ENCODE data around the gene SETDB1. TPM values are rescaled to one million over a fixed set of nuclear protein-coding genes. Genes with fewer than 3 reads are reported as not detected.

Gene SETDB1
- total RNA-seq, 4 donors from 2014 or later = 21.8 to 63.2 (median 54.4) TPM

DNA sequence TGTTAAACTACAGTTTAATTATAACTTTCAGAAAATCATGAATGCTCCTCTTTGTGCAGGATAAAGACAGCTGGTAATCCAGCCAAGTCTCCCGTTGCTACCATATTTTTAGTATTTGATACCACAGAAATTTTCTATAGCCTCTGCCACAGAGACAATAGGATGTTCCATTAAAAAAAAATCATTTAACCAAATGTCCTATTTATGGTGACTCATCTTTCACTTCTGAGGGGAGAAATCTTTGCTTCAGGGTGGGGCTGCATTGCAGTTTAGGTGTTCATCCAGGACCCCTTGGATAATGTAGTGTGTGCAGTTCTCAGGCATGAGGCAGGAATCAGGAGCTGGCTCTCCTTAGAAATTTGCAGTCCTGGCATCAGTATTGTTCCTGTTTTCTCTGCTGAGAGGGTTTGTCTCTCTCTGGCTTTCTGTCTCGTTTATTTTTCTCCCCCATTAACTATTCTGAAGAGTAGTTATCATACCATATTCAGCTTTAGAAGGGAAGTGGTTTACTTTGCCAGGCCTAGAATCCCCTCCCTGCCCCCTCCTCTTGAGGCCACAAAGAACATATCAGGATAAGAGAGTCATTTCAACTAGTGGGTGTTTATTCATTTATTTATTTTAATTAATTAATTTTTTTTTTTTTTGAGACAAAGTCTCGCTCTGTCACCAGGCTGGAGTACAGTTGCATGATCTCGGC, 85.1 kb downstream of the SETDB1 start:
- intact Hi-C loops (cut with DNase I; ENCODE audit: low total_unique reads) = no loop called here
- TF ChIP-seq, protein P1, sequence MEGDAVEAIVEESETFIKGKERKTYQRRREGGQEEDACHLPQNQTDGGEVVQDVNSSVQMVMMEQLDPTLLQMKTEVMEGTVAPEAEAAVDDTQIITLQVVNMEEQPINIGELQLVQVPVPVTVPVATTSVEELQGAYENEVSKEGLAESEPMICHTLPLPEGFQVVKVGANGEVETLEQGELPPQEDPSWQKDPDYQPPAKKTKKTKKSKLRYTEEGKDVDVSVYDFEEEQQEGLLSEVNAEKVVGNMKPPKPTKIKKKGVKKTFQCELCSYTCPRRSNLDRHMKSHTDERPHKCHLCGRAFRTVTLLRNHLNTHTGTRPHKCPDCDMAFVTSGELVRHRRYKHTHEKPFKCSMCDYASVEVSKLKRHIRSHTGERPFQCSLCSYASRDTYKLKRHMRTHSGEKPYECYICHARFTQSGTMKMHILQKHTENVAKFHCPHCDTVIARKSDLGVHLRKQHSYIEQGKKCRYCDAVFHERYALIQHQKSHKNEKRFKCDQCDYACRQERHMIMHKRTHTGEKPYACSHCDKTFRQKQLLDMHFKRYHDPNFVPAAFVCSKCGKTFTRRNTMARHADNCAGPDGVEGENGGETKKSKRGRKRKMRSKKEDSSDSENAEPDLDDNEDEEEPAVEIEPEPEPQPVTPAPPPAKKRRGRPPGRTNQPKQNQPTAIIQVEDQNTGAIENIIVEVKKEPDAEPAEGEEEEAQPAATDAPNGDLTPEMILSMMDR (IDR thresholded peaks at IDR 0.05) = no peak
- TF ChIP-seq POLR2A (IDR thresholded peaks at IDR 0.05) = no peak
- Histone ChIP-seq H3K4me1 (no peaks in the 10 kb centered on the region), H3K36me3 (no peaks in the 10 kb centered on the region), H3K4me3 (no peak overlapping the region), H3K27ac (no peak overlapping the region), H3K9me3 (no peaks in the 10 kb centered on the region), H3K27me3 (no peaks in the 10 kb centered on the region)
- no peak for DNase-seq

DNA sequence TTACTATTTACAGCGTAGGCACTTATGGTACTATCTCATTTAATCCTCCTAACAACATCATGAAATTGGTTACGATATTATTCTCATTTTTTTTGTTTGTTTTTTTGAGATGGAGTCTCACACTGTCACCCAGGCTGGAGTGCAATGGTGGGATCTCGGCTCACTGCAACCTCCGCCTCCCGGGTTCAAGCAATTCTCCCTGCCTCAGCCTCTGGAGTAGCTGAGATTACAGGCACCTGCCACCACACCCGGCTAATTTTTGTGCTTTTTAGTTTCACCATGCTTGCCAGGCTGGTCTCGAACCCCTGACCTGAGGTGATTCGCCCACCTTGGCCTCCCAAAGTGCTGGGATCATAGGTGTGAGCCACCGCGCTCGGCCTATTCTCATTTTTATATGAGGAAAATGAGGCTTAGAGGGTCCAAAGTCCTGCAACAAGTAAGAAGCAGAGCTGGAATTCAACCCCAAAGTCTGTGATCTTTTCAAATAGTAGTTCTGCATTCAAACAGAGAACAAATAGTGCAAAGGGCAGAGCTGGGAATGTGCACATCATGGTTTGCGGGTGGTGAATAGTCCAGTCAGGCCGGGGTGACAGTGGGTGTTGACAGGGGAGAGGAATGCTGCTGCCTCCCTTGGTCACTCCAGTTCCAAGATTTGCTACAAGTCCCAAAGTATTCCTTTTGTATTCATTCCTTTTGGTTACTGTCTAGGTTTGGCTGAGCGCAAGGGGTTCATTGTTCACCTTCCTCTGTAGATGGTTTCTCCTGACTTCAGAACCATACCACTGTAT, 86.7 kb downstream of the SETDB1 start:
- H3K4me1 ChIP-seq = no peaks in the 10 kb centered on the region
- intact Hi-C loops (cut with DNase I; ENCODE audit: low total_unique reads) = no loop called here
- no peak overlapping the region for H3K4me3 ChIP-seq
- H3K9me3 ChIP-seq = no peaks in the 10 kb centered on the region
- no peaks in the 10 kb centered on the region for H3K36me3 ChIP-seq
- TF ChIP-seq, protein P1 (IDR thresholded peaks at IDR 0.05) = no peak
- no peak for TF ChIP-seq POLR2A (IDR thresholded peaks at IDR 0.05)
- no peak for DNase-seq
- H3K27ac ChIP-seq = no peak overlapping the region
- no peaks in the 10 kb centered on the region for H3K27me3 ChIP-seq

DNA sequence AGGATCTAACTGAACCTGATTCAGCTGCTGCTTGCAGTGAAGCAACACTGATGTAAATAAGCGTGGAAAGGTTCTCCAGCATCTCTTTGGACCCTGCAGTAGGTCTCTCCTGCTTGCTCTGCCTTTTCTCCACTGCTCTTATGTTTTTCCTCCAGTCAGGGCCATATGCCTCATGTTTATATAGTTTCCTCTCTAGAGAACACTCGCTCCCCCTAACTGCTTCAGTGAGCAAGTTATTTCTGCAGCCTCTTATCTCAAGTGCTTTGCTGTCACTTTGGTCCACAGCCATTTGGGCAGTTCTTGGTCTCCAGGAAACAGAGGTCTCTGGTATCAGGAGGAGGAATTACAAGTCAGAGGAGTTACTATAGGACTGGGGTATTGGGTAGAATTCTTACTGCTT, 87.4 kb downstream of the SETDB1 start:
- H3K4me3 ChIP-seq = no peak overlapping the region
- no peaks in the 10 kb centered on the region for H3K27me3 ChIP-seq
- TF ChIP-seq, protein P1 (IDR thresholded peaks at IDR 0.05) = no peak
- no peak for TF ChIP-seq POLR2A (IDR thresholded peaks at IDR 0.05)
- no peaks in the 10 kb centered on the region for H3K36me3 ChIP-seq
- H3K27ac ChIP-seq = no peak overlapping the region
- DNase-seq = no peak
- H3K9me3 ChIP-seq = no peaks in the 10 kb centered on the region
- intact Hi-C loops (cut with DNase I; ENCODE audit: low total_unique reads) = no loop called here
- no peaks in the 10 kb centered on the region for H3K4me1 ChIP-seq

Other genes starting within 250 kb of the SETDB1 start
- gene GOLPH3L, start 229.2 kb upstream of the SETDB1 start, total RNA-seq = 10 to 100 TPM; 10.6 to 31.5 (median 21.3) TPM
- gene HORMAD1, start 205.5 kb upstream of the SETDB1 start, total RNA-seq = under 1 TPM in 1 of 4 donors, not detected in 3; 0.62 TPM
- 10 to 100 TPM in 3 of 4 donors, 1 to 10 TPM in 1; 5.9 to 26.7 (median 16.5) TPM for gene CTSS, start 160.6 kb upstream of the SETDB1 start, total RNA-seq
- 100 to 1,000 TPM in 3 of 4 donors, 10 to 100 TPM in 1; 83.5 to 168 (median 114) TPM for gene CTSK, start 118.1 kb upstream of the SETDB1 start, total RNA-seq
- gene ARNT, start 49.8 kb upstream of the SETDB1 start, total RNA-seq = 10 to 100 TPM; 28.9 to 86.1 (median 59.1) TPM
- gene CTXND2, start 39.2 kb upstream of the SETDB1 start, total RNA-seq = not detected
- 100 to 1,000 TPM in 3 of 4 donors, 10 to 100 TPM in 1; 74.9 to 191 (median 147) TPM for gene CERS2, start 48.5 kb downstream of the SETDB1 start, total RNA-seq
- gene ANXA9, start 55.9 kb downstream of the SETDB1 start, total RNA-seq = 10 to 100 TPM in 1 of 4 donors, 1 to 10 TPM in 3; 2.3 to 54.3 (median 6.2) TPM
- 10 to 100 TPM in 3 of 4 donors, 1 to 10 TPM in 1; 10.0 to 37.7 (median 24.6) TPM for gene MINDY1, start 80.5 kb downstream of the SETDB1 start, total RNA-seq
- 10 to 100 TPM in 3 of 4 donors, 1 to 10 TPM in 1; 10.0 to 26.4 (median 20.1) TPM for gene PRUNE1, start 82.1 kb downstream of the SETDB1 start, total RNA-seq
- gene BNIPL, start 110.2 kb downstream of the SETDB1 start, total RNA-seq = under 1 TPM in 2 of 4 donors, not detected in 2; 0.24 to 0.55 TPM
- gene C1orf56, start 121.4 kb downstream of the SETDB1 start, total RNA-seq = 1 to 10 TPM in 3 of 4 donors, under 1 TPM in 1; 0.59 to 8.5 (median 3.8) TPM
- gene CDC42SE1, start 133.3 kb downstream of the SETDB1 start, total RNA-seq = 10 to 100 TPM; 21.5 to 80.8 (median 39.4) TPM
- gene MLLT11, start 134.0 kb downstream of the SETDB1 start, total RNA-seq = 10 to 100 TPM in 1 of 4 donors, 1 to 10 TPM in 3; 1.3 to 10.6 (median 5.6) TPM
- gene GABPB2, start 144.4 kb downstream of the SETDB1 start, total RNA-seq = 100 to 1,000 TPM in 1 of 4 donors, 10 to 100 TPM in 2, 1 to 10 TPM in 1; 7.4 to 285 (median 21.2) TPM
- gene SEMA6C, start 220.3 kb downstream of the SETDB1 start, total RNA-seq = 10 to 100 TPM in 2 of 4 donors, 1 to 10 TPM in 1, under 1 TPM in 1; 0.88 to 31.3 (median 10.4) TPM
- 10 to 100 TPM in 1 of 4 donors, 1 to 10 TPM in 3; 1.0 to 27.1 (median 3.1) TPM for gene TNFAIP8L2, start 230.3 kb downstream of the SETDB1 start, total RNA-seq
- gene LYSMD1, start 239.5 kb downstream of the SETDB1 start, total RNA-seq = 10 to 100 TPM in 2 of 4 donors, 1 to 10 TPM in 2; 6.4 to 32.9 (median 11.1) TPM
- 100 to 1,000 TPM in 1 of 4 donors, 10 to 100 TPM in 2, 1 to 10 TPM in 1; 3.2 to 186 (median 21.3) TPM for gene SCNM1, start 239.8 kb downstream of the SETDB1 start, total RNA-seq
- gene TMOD4, start 249.6 kb downstream of the SETDB1 start, total RNA-seq = under 1 TPM in 1 of 4 donors, not detected in 3; 0.26 TPM